SK-N-SH treated with all-trans-retinoic acid at 6 μM for 48 hours (cell line): Measurements from ENCODE around the gene KCNIP1.

Experiments used
- OSR1 ChIP-seq: fragments of 250-450 bp; sonication (Bioruptor Pico); IDR thresholded peaks from 2 replicates; pipeline ENCODE4 v1.8.0; 2022; ENCODE audit warnings: moderate library complexity, mild to moderate bottlenecking, inconsistent platforms
- SNAI2 ChIP-seq: fragments of 250-450 bp; sonication (Bioruptor Pico); IDR thresholded peaks from 2 replicates; pipeline ENCODE4 v1.5.0; 2020; ENCODE audit warnings: mild to moderate bottlenecking, moderate library complexity
- ZFP30 ChIP-seq: fragments of 450-650 bp; formaldehyde crosslinking; IDR thresholded peaks from 2 replicates; pipeline ENCODE4 v1.5.0; 2022; ENCODE audit warnings: mild to moderate bottlenecking, moderate library complexity
- TF ChIP-seq, protein P1 (sequence below): fragments of 250-450 bp; sonication (Bioruptor Pico); IDR thresholded peaks from 2 replicates; pipeline ENCODE4 v1.5.1; 2021; ENCODE audit warnings: mild to moderate bottlenecking, moderate library complexity

DNA sequence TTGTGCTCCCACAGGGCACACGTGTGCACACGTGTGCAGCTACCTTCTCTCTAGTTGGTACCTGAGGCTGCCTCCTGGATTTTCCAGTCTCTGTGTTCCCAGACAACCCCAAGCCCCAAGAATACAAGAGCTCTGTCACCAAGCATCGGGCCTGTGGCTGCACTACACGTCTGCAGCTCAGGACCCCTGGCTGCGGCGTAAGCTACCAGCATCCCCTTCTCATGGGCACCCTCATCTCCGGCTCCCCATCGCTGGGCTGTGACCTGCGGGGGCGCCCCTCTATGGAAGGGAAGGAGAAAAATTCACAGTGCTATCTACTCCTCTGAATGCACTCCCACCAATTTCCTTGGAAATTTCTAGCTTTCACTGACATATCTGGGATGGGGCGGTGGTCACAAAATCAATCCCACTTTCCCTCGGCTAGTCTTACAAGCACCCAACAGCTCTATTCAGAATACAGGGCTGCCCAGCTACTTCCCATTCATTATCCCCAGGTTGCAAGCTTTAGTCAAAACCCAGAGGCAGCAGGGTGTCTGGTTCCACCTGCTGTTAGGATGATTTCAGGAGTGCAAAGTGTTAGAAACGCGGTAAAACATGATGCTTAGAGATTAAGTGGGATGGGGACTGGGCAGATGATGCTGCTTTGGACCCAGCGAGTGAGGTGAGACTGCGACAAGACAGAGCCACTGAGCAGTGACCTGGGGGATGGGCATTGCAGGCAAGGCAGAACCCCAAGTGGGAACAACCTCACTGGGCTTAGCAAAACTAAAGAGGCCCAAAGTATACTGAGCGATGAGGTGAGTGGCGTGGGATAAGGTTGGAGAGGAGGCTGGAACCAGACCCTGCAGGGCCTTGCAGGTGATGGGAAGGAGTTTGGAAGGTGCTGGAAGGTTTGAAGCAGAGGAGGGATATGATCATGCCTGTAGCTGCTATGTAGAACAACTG is 121.7 kb downstream of the KCNIP1 start:
- no peak for TF ChIP-seq OSR1 (CRISPR knock-in tag)
- TF ChIP-seq, protein P1, sequence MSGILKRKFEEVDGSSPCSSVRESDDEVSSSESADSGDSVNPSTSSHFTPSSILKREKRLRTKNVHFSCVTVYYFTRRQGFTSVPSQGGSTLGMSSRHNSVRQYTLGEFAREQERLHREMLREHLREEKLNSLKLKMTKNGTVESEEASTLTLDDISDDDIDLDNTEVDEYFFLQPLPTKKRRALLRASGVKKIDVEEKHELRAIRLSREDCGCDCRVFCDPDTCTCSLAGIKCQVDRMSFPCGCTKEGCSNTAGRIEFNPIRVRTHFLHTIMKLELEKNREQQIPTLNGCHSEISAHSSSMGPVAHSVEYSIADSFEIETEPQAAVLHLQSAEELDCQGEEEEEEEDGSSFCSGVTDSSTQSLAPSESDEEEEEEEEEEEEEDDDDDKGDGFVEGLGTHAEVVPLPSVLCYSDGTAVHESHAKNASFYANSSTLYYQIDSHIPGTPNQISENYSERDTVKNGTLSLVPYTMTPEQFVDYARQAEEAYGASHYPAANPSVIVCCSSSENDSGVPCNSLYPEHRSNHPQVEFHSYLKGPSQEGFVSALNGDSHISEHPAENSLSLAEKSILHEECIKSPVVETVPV (CRISPR knock-in tag) = no peak
- TF ChIP-seq SNAI2 (CRISPR knock-in tag) = no peak
- no peak for TF ChIP-seq ZFP30 (CRISPR knock-in tag)
